ENCODE measurements around the gene REEP3.
"Not testable (repeated sequence)": the region's sequence is repeated elsewhere in the genome, so short reads cannot be mapped to it uniquely, and the experiment has no call there.

Gene REEP3

GRCh38 chr10:63520500-63521415 lies at the start of gene REEP3:
Gene REEP3 (plus strand): TSS chr10:63521401. CDS start chr10:63521546, 145 bp downstream.
- Histone ChIP-seq H3K36me3 (ENCODE audit: control insufficient read depth, insufficient read depth, low read length) (no peaks in the 10 kb centered on the region), H3K4me3 (ENCODE audit: low read depth, low read length) (peak within 1 kb of the TSS; percentile 75), H3K9me3 (ENCODE audit: control insufficient read depth, insufficient read depth, low read length) (no peaks in the 10 kb centered on the region), H3K4me1 (ENCODE audit: control insufficient read depth, insufficient read depth, low read length) (peaks cover 11% of the 10 kb centered on the region), H3K9ac (ENCODE audit: low read depth, low read length) (peak within 1 kb of the TSS; percentile 97), H3K27me3 (ENCODE audit: control insufficient read depth, insufficient read depth, low read length) (no peaks in the 10 kb centered on the region)

- H3K9ac ChIP-seq (ENCODE audit: low read depth, low read length): no peak overlapping the region
- H3K4me1 ChIP-seq (ENCODE audit: control insufficient read depth, insufficient read depth, low read length): peaks cover 11% of the 10 kb centered on the region
- no peaks in the 10 kb centered on the region for H3K27me3 ChIP-seq (ENCODE audit: control insufficient read depth, insufficient read depth, low read length)
- no peak overlapping the region for H3K4me3 ChIP-seq (ENCODE audit: low read depth, low read length)
- no peaks in the 10 kb centered on the region for H3K36me3 ChIP-seq (ENCODE audit: control insufficient read depth, insufficient read depth, low read length)
- no peaks in the 10 kb centered on the region for H3K9me3 ChIP-seq (ENCODE audit: control insufficient read depth, insufficient read depth, low read length)
These were observed 46.7 kb upstream of the REEP3 start for GRCh38 chr10:63474488-63474887.

- Histone ChIP-seq H3K9me3 (ENCODE audit: control insufficient read depth, insufficient read depth, low read length) (no peaks in the 10 kb centered on the region), H3K4me3 (ENCODE audit: low read depth, low read length) (no peak overlapping the region), H3K9ac (ENCODE audit: low read depth, low read length) (no peak overlapping the region)
These were observed 43.3 kb upstream of the REEP3 start for GRCh38 chr10:63477927-63478326.

GRCh38 chr10:63478564-63478963 lies 42.6 kb upstream of the REEP3 start:
- Histone ChIP-seq H3K9ac (ENCODE audit: low read depth, low read length) (no peak overlapping the region), H3K36me3 (ENCODE audit: control insufficient read depth, insufficient read depth, low read length) (no peaks in the 10 kb centered on the region), H3K9me3 (ENCODE audit: control insufficient read depth, insufficient read depth, low read length) (no peaks in the 10 kb centered on the region), H3K4me1 (ENCODE audit: control insufficient read depth, insufficient read depth, low read length) (peaks cover 11% of the 10 kb centered on the region), H3K4me3 (ENCODE audit: low read depth, low read length) (no peak overlapping the region), H3K27me3 (ENCODE audit: control insufficient read depth, insufficient read depth, low read length) (no peaks in the 10 kb centered on the region)

More at GRCh38 chr10:63477927-63478326, 43.3 kb upstream of the REEP3 start:
- Histone ChIP-seq H3K4me1 (ENCODE audit: control insufficient read depth, insufficient read depth, low read length) (peaks cover 11% of the 10 kb centered on the region), H3K27me3 (ENCODE audit: control insufficient read depth, insufficient read depth, low read length) (no peaks in the 10 kb centered on the region), H3K36me3 (ENCODE audit: control insufficient read depth, insufficient read depth, low read length) (no peaks in the 10 kb centered on the region)

GRCh38 chr10:63480237-63480636 lies 41.0 kb upstream of the REEP3 start:
- no peaks in the 10 kb centered on the region for H3K9me3 ChIP-seq (ENCODE audit: control insufficient read depth, insufficient read depth, low read length)
- peaks cover 11% of the 10 kb centered on the region for H3K4me1 ChIP-seq (ENCODE audit: control insufficient read depth, insufficient read depth, low read length)
- H3K9ac ChIP-seq (ENCODE audit: low read depth, low read length): no peak overlapping the region
- H3K27me3 ChIP-seq (ENCODE audit: control insufficient read depth, insufficient read depth, low read length): no peaks in the 10 kb centered on the region
- H3K36me3 ChIP-seq (ENCODE audit: control insufficient read depth, insufficient read depth, low read length): no peaks in the 10 kb centered on the region
- H3K4me3 ChIP-seq (ENCODE audit: low read depth, low read length): no peak overlapping the region

GRCh38 chr10:63481815-63482421 lies 39.3 kb upstream of the REEP3 start:
- no peak overlapping the region for H3K9ac ChIP-seq (ENCODE audit: low read depth, low read length)

GRCh38 chr10:63483983-63484382 lies 37.2 kb upstream of the REEP3 start:
- H3K9ac ChIP-seq (ENCODE audit: low read depth, low read length): no peak overlapping the region
- no peaks in the 10 kb centered on the region for H3K36me3 ChIP-seq (ENCODE audit: control insufficient read depth, insufficient read depth, low read length)
- H3K27me3 ChIP-seq (ENCODE audit: control insufficient read depth, insufficient read depth, low read length): no peaks in the 10 kb centered on the region
- no peaks in the 10 kb centered on the region for H3K9me3 ChIP-seq (ENCODE audit: control insufficient read depth, insufficient read depth, low read length)
- H3K4me1 ChIP-seq (ENCODE audit: control insufficient read depth, insufficient read depth, low read length): peaks cover 3% of the 10 kb centered on the region
- no peak overlapping the region for H3K4me3 ChIP-seq (ENCODE audit: low read depth, low read length)

More at GRCh38 chr10:63481815-63482421, 39.3 kb upstream of the REEP3 start:
- Histone ChIP-seq H3K36me3 (ENCODE audit: control insufficient read depth, insufficient read depth, low read length) (no peaks in the 10 kb centered on the region), H3K9me3 (ENCODE audit: control insufficient read depth, insufficient read depth, low read length) (no peaks in the 10 kb centered on the region), H3K27me3 (ENCODE audit: control insufficient read depth, insufficient read depth, low read length) (no peaks in the 10 kb centered on the region), H3K4me3 (ENCODE audit: low read depth, low read length) (no peak overlapping the region), H3K4me1 (ENCODE audit: control insufficient read depth, insufficient read depth, low read length) (peaks cover 13% of the 10 kb centered on the region)

- Histone ChIP-seq H3K27me3 (ENCODE audit: control insufficient read depth, insufficient read depth, low read length) (no peaks in the 10 kb centered on the region), H3K36me3 (ENCODE audit: control insufficient read depth, insufficient read depth, low read length) (no peaks in the 10 kb centered on the region), H3K4me1 (ENCODE audit: control insufficient read depth, insufficient read depth, low read length) (peaks cover 3% of the 10 kb centered on the region), H3K9me3 (ENCODE audit: control insufficient read depth, insufficient read depth, low read length) (peaks cover 3% of the 10 kb centered on the region), H3K9ac (ENCODE audit: low read depth, low read length) (no peak overlapping the region), H3K4me3 (ENCODE audit: low read depth, low read length) (no peak overlapping the region)
These were observed 33.2 kb upstream of the REEP3 start for GRCh38 chr10:63487990-63488389.

- Histone ChIP-seq H3K4me1 (ENCODE audit: control insufficient read depth, insufficient read depth, low read length) (peaks cover 3% of the 10 kb centered on the region), H3K27me3 (ENCODE audit: control insufficient read depth, insufficient read depth, low read length) (no peaks in the 10 kb centered on the region), H3K9ac (ENCODE audit: low read depth, low read length) (no peak overlapping the region), H3K4me3 (ENCODE audit: low read depth, low read length) (no peak overlapping the region), H3K36me3 (ENCODE audit: control insufficient read depth, insufficient read depth, low read length) (no peaks in the 10 kb centered on the region), H3K9me3 (ENCODE audit: control insufficient read depth, insufficient read depth, low read length) (peaks cover 3% of the 10 kb centered on the region)
These were observed 31.4 kb upstream of the REEP3 start for GRCh38 chr10:63489838-63490237.

GRCh38 chr10:63491588-63492316 lies 29.4 kb upstream of the REEP3 start:
- H3K27me3 ChIP-seq (ENCODE audit: control insufficient read depth, insufficient read depth, low read length): no peaks in the 10 kb centered on the region
- no peak overlapping the region for H3K4me3 ChIP-seq (ENCODE audit: low read depth, low read length)
- H3K9ac ChIP-seq (ENCODE audit: low read depth, low read length): no peak overlapping the region
- H3K36me3 ChIP-seq (ENCODE audit: control insufficient read depth, insufficient read depth, low read length): no peaks in the 10 kb centered on the region
- H3K9me3 ChIP-seq (ENCODE audit: control insufficient read depth, insufficient read depth, low read length): peaks cover 3% of the 10 kb centered on the region
- no peaks in the 10 kb centered on the region for H3K4me1 ChIP-seq (ENCODE audit: control insufficient read depth, insufficient read depth, low read length)

- not testable (repeated sequence) for H3K27me3 ChIP-seq (ENCODE audit: control insufficient read depth, insufficient read depth, low read length); H3K4me3 ChIP-seq (ENCODE audit: low read depth, low read length); H3K9ac ChIP-seq (ENCODE audit: low read depth, low read length)
These were observed 28.9 kb upstream of the REEP3 start for GRCh38 chr10:63492317-63492690.

More at GRCh38 chr10:63492317-63492690, 28.9 kb upstream of the REEP3 start:
- H3K36me3 ChIP-seq (ENCODE audit: control insufficient read depth, insufficient read depth, low read length); H3K4me1 ChIP-seq (ENCODE audit: control insufficient read depth, insufficient read depth, low read length); H3K9me3 ChIP-seq (ENCODE audit: control insufficient read depth, insufficient read depth, low read length): not testable (repeated sequence)

Data from iPS-15b (cell line).